Activated T-helper 1 cell treated with anti-CD3 and anti-CD28 coated beads, Interleukin-2, amount 50 U/mL, for 16 hours (primary cell): ENCODE results near the gene CRIP3.
A peak's percentile ranks its signal among the peaks of the same experiment; 100 is the strongest.
"Not testable (repeated sequence)": the region's sequence is repeated elsewhere in the genome, so short reads cannot be mapped to it uniquely, and the experiment has no call there.

ENCODE experiments used
- DNase-seq, 2 donors: peaks; one replicate each; pipeline ENCODE4 v3.0.0-alpha.2; 2020; ENCODE audit warnings: low read depth in 1 of 2, low spot score in 1 of 2

CRIP3 gene

GRCh38 chr6:43308101-43308989 is at the start of gene CRIP3:
CRIP3 (minus strand) TSS chr6:43308826; CDS start chr6:43308792, 34 bp downstream.
- DNase-seq, result peak in 1 of 2 donors; percentile 11

DNA sequence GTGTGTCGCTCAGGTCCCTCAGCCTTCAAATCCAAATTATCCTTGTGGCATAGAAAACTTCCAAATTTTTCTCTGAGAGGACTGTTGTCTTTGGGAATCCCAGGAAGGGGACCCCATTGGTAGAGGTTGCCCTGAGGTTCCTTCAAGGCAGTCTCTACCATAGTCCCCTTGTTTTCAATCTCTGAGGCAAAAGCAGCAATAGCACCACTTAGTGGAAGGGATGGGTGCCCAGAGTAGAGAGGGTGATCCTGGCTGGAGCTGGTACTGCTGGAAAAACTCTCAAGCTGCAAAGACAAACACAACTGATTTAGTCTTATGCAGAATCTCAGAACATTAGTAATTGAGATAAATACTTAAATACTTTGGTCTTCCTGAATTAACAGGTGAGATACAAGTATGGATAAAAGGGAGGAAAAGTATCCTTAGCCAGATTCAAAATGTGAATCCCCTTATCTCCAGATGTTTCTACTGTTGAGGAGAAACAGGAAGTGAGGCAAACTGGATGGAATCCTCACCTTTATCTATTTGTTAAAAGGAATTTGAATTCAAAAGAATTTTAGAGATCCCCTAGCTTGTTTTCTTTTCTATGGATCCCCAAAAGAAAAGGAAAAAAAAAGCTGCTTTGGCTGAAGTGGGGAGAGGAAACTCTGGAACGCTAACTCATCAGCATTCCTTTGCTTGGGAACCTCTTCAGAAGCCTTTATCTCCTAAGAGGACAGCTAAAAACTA is 47.4 kb upstream of the CRIP3 start:
- no peak for DNase-seq

DNA sequence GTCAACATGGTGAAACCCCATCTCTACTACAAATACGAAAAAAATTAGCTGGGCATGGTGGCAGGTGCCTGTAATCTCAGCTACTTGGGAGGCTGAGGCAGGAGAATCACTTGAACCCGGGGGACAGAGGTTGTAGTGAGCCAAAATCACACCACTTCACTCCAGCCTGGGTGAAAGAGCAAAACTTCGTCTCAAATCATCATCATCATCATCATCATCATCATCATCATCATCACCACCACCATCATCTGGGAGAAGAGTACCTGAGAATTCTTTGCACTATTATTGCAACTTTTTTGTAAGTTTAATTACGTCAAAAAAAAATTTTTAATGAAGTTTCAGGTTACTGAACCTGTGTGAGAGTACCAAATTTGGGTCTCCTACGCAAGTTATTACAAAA is 43.3 kb upstream of the CRIP3 start:
- DNase-seq, result not testable (repeated sequence)

GRCh38 chr6:43347444-43347843 is 38.8 kb upstream of the CRIP3 start:
- no peak for DNase-seq

GRCh38 chr6:43347021-43347420 is 38.4 kb upstream of the CRIP3 start:
- no peak for DNase-seq

- DNase-seq, result not testable (repeated sequence)
Measured at GRCh38 chr6:43346243-43346642, 37.6 kb upstream of the CRIP3 start.

DNA sequence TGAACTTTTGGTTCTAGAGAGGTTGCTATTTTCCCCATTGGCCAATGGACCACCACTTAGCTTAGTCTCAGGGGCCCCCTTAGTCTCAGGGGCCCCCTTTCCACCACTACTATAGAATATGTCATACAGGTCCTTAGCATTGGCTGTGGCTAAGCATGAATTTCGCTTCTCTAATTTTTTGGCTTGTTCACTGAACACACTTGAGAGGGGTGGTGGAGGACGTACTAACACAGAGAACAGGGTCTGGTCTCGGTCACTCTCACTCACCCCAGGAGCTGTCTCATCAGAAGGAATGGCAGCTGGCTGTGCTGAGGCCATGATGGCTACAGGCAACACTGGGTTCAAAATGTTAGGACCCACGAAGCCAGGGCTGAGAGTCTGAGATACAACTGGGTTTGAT is 30.5 kb upstream of the CRIP3 start:
- DNase-seq, result no peak

DNA sequence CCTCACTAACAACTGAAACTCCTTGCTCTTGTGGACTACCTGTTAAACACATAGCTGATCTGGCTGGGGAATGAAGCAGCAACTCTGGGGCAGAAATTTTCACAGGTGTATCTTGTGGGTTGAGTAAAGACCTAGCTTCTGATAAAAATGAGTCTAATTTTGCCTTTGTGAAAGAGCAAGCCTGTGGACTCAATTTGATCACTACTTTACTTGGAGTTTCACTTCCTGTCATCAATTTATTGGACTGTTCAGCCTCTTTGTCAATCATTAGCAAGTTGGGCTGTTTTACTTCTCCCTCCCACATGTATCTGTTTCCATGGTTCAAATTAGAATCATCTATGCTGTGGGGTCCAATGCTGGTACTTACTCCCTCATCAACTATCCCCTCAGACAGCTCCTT is 29.6 kb upstream of the CRIP3 start:
- no peak for DNase-seq

DNA sequence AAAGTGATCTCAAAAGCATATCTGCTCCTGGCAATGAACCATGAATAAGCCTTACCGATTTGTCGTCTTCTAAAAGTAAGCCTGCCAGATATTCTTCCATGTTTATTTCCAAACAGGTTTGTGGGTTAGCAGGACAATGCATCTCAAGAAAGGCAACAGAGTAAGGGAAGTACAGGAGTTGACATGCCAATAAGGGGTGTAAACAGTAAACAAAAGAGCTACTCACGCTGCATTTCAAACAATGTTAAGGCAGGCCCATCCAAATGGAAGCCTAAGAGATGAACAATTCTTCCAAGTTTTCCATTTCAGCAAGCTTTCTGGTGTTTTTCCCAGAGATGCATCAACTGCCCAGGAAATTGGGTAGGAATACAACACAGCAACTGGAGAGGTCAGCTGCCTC is 27.8 kb upstream of the CRIP3 start:
- DNase-seq, result no peak

GRCh38 chr6:43335469-43335868 is 26.8 kb upstream of the CRIP3 start:
- no peak for DNase-seq

- no peak for DNase-seq
Measured at GRCh38 chr6:43334466-43335095, 26.0 kb upstream of the CRIP3 start.

GRCh38 chr6:43331891-43332290 is 23.3 kb upstream of the CRIP3 start:
- DNase-seq, result no peak

DNA sequence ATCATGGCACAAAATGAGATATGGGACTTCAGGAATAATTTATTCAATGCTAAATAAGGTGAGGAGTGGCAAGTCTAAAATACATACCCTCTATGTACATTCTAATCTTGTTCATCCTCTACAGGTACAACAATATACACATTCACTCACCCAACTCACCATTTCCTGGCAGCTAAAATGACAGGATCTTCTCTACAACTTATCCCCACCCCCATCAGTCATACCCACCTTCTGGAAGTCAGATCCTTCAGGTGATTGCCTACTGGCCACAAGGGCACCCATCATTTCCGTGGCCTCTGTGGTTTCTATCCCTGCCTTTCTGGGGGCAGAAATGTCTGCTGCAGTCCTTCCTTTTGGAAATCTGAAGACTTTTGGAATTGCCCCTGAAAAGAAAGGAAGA is 22.8 kb upstream of the CRIP3 start:
- DNase-seq, result no peak

DNA sequence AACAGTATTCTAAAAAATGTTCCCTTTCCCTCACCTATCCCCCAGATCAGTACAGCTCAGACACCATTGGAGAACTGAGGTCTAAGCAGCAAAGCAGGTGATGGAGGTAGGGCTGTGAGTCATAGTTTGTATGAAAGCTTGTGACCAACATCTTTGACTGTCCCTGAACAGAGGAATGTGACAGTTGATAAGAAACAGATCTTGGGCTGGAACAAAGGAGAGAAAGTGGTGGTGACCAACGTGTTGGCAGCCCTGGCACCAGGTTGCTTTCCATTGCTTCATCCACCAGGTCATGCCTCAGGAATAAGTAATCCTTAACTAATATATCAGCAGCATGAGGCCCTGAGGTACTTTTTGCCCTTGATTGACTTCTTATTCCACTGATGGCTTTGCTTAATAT is 19.9 kb upstream of the CRIP3 start:
- no peak for DNase-seq

DNA sequence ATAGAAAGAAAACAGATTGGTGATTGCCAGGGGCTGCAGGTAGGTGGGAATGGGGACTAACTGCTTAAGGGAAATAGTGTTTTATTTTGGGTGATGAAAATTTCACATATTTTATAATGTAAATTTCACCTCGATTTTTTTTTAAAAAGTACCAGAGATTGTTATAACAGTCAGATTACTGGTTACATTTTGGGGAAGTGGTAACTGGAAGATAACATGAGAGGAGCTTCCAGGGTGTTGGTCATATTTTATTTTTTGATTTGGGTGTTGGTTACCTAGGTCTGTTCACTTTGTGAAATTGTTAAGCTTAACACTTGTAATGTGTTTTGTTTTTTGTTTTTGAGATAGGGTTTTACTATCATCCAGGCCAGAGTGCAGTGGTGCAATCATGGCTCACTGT is 17.2 kb upstream of the CRIP3 start:
- no peak for DNase-seq

DNA sequence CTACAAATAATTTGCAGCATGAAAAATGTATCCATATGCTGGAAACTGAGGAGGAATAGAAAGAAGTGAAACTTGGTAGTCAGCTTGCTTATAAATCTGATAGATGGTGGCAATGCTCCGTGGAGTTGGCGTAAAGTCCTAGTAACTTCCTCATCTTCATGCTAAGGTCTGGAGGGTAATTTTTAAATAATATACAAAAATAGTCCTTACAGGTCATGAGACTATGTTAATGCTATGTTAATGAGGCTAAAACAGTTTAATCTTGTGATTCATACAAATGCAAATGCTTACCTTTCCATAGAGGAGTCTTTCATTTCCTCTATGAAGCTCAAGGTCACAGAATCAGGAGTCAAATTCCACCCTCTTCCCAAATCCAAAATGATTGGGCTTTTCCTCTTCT is 9.4 kb upstream of the CRIP3 start:
- DNase-seq, result no peak

DNA sequence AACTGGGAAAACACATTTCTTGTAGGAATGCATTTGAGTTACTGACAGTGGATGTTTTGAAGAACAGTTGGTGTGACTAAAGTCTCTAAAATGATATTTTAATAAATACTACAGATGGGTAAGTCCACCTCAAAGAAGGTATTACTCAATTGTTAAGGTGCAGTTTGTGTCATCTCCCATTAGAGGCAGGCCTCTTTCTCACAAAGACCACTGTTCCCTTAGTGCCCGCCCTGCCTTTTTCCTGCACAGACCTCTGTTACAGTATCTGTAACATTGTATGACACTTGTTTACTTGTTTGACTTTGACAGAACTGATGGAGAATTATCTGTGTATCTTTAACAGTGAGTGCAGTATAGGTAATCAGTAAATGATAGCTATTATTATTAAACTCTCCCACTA is 5.2 kb upstream of the CRIP3 start:
- DNase-seq, result no peak

GRCh38 chr6:43311666-43312065 is 3.0 kb upstream of the CRIP3 start:
- DNase-seq, result no peak

DNA sequence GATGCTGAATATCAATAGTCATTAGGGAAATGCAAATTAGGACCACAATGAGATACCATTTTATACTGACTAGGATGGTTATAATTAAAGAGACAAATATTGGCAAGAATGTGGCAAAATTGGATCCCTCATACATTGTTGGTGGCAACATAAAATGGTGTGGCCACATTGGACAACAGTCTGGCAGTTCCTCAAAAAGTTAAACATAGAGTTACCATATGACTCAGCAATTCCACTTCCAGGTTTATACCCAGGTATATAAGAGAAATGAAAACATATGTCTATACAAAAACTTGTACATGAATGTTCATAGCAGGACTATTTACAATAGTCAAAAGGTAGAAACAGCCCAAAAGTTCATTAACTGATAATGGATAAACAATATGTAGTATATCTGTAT is 2.0 kb upstream of the CRIP3 start:
- no peak for DNase-seq

DNA sequence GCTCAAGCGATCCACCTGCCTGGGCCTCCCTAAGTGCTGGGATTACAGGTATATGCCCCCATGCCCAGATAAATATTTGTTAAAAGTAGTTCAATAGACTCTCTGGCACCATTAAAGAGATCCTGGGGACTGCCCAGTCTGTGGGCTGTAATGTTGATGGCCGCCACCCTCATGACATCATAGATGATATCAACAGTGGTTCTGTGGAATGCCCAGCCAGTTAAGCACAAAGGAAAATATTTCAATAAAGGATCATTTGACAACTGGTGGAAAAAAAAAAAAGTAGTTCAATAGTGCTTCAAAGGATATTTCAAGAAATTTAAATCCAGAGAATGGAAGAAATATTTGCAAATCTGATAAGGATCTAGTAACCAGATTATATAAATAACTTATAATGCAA is 1.5 kb upstream of the CRIP3 start:
- DNase-seq, result no peak

DNA sequence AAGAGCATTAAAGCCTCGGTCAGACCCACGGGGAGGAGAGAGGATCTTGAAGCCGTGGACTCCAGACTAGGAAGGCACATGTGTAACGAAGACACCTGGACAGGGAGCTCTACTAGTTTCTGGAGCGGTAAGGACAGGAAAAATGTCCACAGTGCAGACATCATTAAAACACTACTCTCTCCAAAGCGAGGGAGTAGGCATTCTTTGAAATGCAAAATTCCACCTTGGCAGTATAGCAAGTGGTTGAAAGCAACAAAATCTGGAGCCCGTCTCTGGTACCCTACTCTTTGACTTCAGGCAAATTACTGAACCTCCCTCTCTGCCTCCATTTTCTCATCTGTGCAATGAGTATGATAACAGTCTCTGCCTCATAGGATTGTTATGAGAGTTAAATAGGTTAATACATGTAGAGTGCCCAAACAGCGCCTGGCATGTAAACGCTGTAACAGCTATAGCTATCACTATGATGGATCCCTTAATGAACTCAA is 408 bp upstream of the CRIP3 start:
- no peak for DNase-seq
